Measurements from ENCODE around the gene IFT88.
"Not testable (repeated sequence)": the region's sequence is repeated elsewhere in the genome, so short reads cannot be mapped to it uniquely, and the experiment has no call there.

IFT88 gene

GRCh38 chr13:20633802-20634201, 66.8 kb downstream of the IFT88 start:
- no peak for DNase-seq (ENCODE audit: low read depth)

- DNase-seq (ENCODE audit: low read depth) = no peak
Observed at GRCh38 chr13:20636079-20636478, 69.1 kb downstream of the IFT88 start.

GRCh38 chr13:20637811-20638210, 70.9 kb downstream of the IFT88 start:
- DNase-seq (ENCODE audit: low read depth) = no peak

GRCh38 chr13:20647758-20648157, 80.8 kb downstream of the IFT88 start:
- DNase-seq (ENCODE audit: low read depth) = no peak

GRCh38 chr13:20652946-20653345, 86.0 kb downstream of the IFT88 start:
- no peak for DNase-seq (ENCODE audit: low read depth)

- DNase-seq (ENCODE audit: low read depth) = no peak
Observed at GRCh38 chr13:20654156-20654555, 87.2 kb downstream of the IFT88 start.

- no peak for DNase-seq (ENCODE audit: low read depth)
Observed at GRCh38 chr13:20658451-20659040, 91.6 kb downstream of the IFT88 start.

GRCh38 chr13:20664351-20664750, 97.4 kb downstream of the IFT88 start:
- no peak for DNase-seq (ENCODE audit: low read depth)

GRCh38 chr13:20666948-20667347, 100.0 kb downstream of the IFT88 start:
- DNase-seq (ENCODE audit: low read depth) = no peak

- DNase-seq (ENCODE audit: low read depth) = no peak
Observed at GRCh38 chr13:20667857-20668437, 101.0 kb downstream of the IFT88 start.

- DNase-seq (ENCODE audit: low read depth) = no peak
Observed at GRCh38 chr13:20669162-20669561, 102.2 kb downstream of the IFT88 start.

- no peak for DNase-seq (ENCODE audit: low read depth)
Observed at GRCh38 chr13:20671789-20672188, 104.8 kb downstream of the IFT88 start.

- DNase-seq (ENCODE audit: low read depth) = no peak
Observed at GRCh38 chr13:20672772-20673171, 105.8 kb downstream of the IFT88 start.

- no peak for DNase-seq (ENCODE audit: low read depth)
Observed at GRCh38 chr13:20673715-20674114, 106.8 kb downstream of the IFT88 start.

GRCh38 chr13:20676213-20676612, 109.3 kb downstream of the IFT88 start:
- DNase-seq (ENCODE audit: low read depth) = no peak

GRCh38 chr13:20678606-20679005, 111.6 kb downstream of the IFT88 start:
- not testable (repeated sequence) for DNase-seq (ENCODE audit: low read depth)

GRCh38 chr13:20679879-20680278, 112.9 kb downstream of the IFT88 start:
- no peak for DNase-seq (ENCODE audit: low read depth)

GRCh38 chr13:20680416-20681080, 113.6 kb downstream of the IFT88 start:
- DNase-seq (ENCODE audit: low read depth) = no peak

GRCh38 chr13:20681481-20681880, 114.5 kb downstream of the IFT88 start:
- DNase-seq (ENCODE audit: low read depth) = not testable (repeated sequence)

GRCh38 chr13:20682061-20682460, 115.1 kb downstream of the IFT88 start:
- DNase-seq (ENCODE audit: low read depth) = no peak

- DNase-seq (ENCODE audit: low read depth) = no peak
Observed at GRCh38 chr13:20684041-20684440, 117.1 kb downstream of the IFT88 start.

GRCh38 chr13:20684546-20684945, 117.6 kb downstream of the IFT88 start:
- DNase-seq (ENCODE audit: low read depth) = no peak

GRCh38 chr13:20685092-20685491, 118.1 kb downstream of the IFT88 start:
- DNase-seq (ENCODE audit: low read depth) = no peak

- no peak for DNase-seq (ENCODE audit: low read depth)
Observed at GRCh38 chr13:20686167-20686566, 119.2 kb downstream of the IFT88 start.
